K562 (cell line): Measurements from ENCODE around the gene OOSP4B. TPM values are rescaled to one million over a fixed set of nuclear protein-coding genes. Genes with fewer than 3 reads are reported as not detected.
A peak's percentile ranks its signal among the peaks of the same experiment; 100 is the strongest.

Source experiments
- ATAC-seq: fragments of 200-7000 bp; cut with Tn5 transposase; 3 replicates; pipeline ENCODE4 v1.9.1; 2020; ENCODE audit warnings: moderate library complexity
- BruUV-seq: library from RNA; stranded (reverse); fragments of 400-500 nt; replicated peaks from 2 replicates; lab custom pipeline; 2021; lab: Mats Ljungman, UMichigan
- CTCF ChIA-PET: fragments of 300-600 bp; formaldehyde crosslinking; extraction: SDS; loops from one replicate; lab custom pipeline; 2021; ENCODE audit warnings: low intra/inter-chr PET ratio; lab: Yijun Ruan, JAX
- POLR2A ChIA-PET: fragments of 300-600, 350-650 bp; sonication (Branson Sonifier 250); formaldehyde crosslinking; extraction: SDS; loops from one replicate; lab custom pipeline; 2021; ENCODE audit warnings: antibody characterized with exemption, inconsistent platforms; lab: Yijun Ruan, JAX
- DNase-seq, 4 experiments: peaks; one replicate each; pipeline versions ENCODE4 v3.0.0 to v3.0.0-alpha.2; 2011 to 2018; ENCODE audit warnings: low spot score in 3 of 4, mixed read lengths in 3 of 4; ENCODE audit errors: extremely low read depth in 1 of 4
- FAIRE-seq: peaks from 2 replicates; lab custom pipeline; 2011; peaks lifted over from hg19 to GRCh38; lab: Jason Lieb, UNC
- H2AFZ ChIP-seq: 2 replicates; pipeline ENCODE4 v1.6.0; 2011; ENCODE audit warnings: low read depth, low read length, control low read depth, inconsistent platforms
- H3K27ac ChIP-seq: fragments of 200-600 bp; 3 replicates; pipeline ENCODE4 v1.8.0; 2011; ENCODE audit warnings: low read depth, mild to moderate bottlenecking, control low read depth, inconsistent platforms, low read length, moderate library complexity, mixed read lengths; ENCODE audit errors: extremely low read depth
- H3K27me3 ChIP-seq, 2 experiments: fragments of 300-600 bp in 1 of 2; 2 replicates in 1 of 2; 3 replicates in 1 of 2; pipeline versions ENCODE4 v1.6.0 to v1.8.0; 2011; ENCODE audit warnings: inconsistent platforms in 2 of 2, low read length in 2 of 2, mild to moderate bottlenecking in 1 of 2, mixed read lengths in 1 of 2, moderate library complexity in 1 of 2; ENCODE audit not compliant: control insufficient read depth in 2 of 2, insufficient read depth in 2 of 2
- H3K36me3 ChIP-seq: fragments of 300-600 bp; 3 replicates; pipeline ENCODE4 v1.8.0; 2011; ENCODE audit warnings: mild to moderate bottlenecking, low read length, inconsistent platforms; ENCODE audit not compliant: control insufficient read depth, insufficient read depth
- H3K4me1 ChIP-seq, 2 experiments: fragments of 200-600 bp in 1 of 2; replicated peaks in 1 of 2; 2 replicates in 1 of 2; 3 replicates in 1 of 2; pipeline versions ENCODE4 v1.5.1 to v1.8.0; 2011; ENCODE audit warnings: inconsistent platforms in 2 of 2, low read length in 2 of 2, mild to moderate bottlenecking in 1 of 2, mixed read lengths in 1 of 2, moderate library complexity in 1 of 2; ENCODE audit not compliant: control insufficient read depth in 2 of 2, insufficient read depth in 2 of 2
- H3K4me2 ChIP-seq: 2 replicates; pipeline ENCODE4 v1.6.1; 2011; ENCODE audit warnings: low read length, control low read depth, inconsistent platforms, mixed read lengths; ENCODE audit not compliant: insufficient read depth
- H3K4me3 ChIP-seq: fragments of 200-600 bp; sonication (generic), shearing (Covaris generic); 2 replicates; pipeline ENCODE4 v1.5.1; 2016; ENCODE audit warnings: control low read depth, inconsistent platforms
- H3K79me2 ChIP-seq: fragments of 200-600 bp; 3 replicates; pipeline ENCODE4 v1.8.0; 2011; ENCODE audit warnings: low read length, inconsistent platforms; ENCODE audit not compliant: control insufficient read depth, insufficient read depth
- H3K9ac ChIP-seq, 2 experiments: 2 replicates each; pipeline versions ENCODE4 v1.6.0 to v1.6.1; 2011; ENCODE audit warnings: low read depth in 2 of 2, low read length in 2 of 2, control low read depth in 1 of 2, inconsistent platforms in 1 of 2, mild to moderate bottlenecking in 1 of 2, mixed read lengths in 1 of 2; ENCODE audit not compliant: insufficient read depth in 1 of 2
- H3K9me1 ChIP-seq: one replicate; pipeline ENCODE4 v1.6.0; 2011; ENCODE audit warnings: inconsistent platforms, mild to moderate bottlenecking, low read length, moderate library complexity; ENCODE audit not compliant: control insufficient read depth, insufficient read depth
- H3K9me3 ChIP-seq: replicated peaks from 2 replicates; pipeline ENCODE4 v1.5.1; 2011; ENCODE audit warnings: low read depth, low read length, inconsistent platforms; ENCODE audit not compliant: control insufficient read depth, insufficient read depth
- H4K20me1 ChIP-seq: replicated peaks from 2 replicates; pipeline ENCODE4 v1.6.1; 2011; ENCODE audit warnings: low read length, inconsistent platforms, mixed read lengths; ENCODE audit not compliant: control insufficient read depth, insufficient read depth
- CBX2 ChIP-seq: fragments of 200-600 bp; sonication (generic); IDR thresholded peaks from one replicate; pipeline ENCODE4 v1.6.1; 2012; ENCODE audit warnings: mild to moderate bottlenecking, low read length, inconsistent platforms; ENCODE audit not compliant: insufficient read depth, poor library complexity, severe bottlenecking
- HNRNPUL1 ChIP-seq: fragments of 200-400 bp; formaldehyde crosslinking; IDR thresholded peaks from 2 replicates; pipeline ENCODE4 v1.6.1; 2017; ENCODE audit warnings: low read length
- ILK ChIP-seq: fragments of 450-650 bp; IDR thresholded peaks from 2 replicates; pipeline ENCODE4 v1.6.1; 2016; ENCODE audit warnings: missing genetic modification characterization, low read depth, mild to moderate bottlenecking, missing compliant biosample characterization, moderate library complexity, borderline replicate concordance
- NFRKB ChIP-seq: fragments of 450-650 bp; IDR thresholded peaks from 2 replicates; pipeline ENCODE4 v1.6.1; 2016; ENCODE audit warnings: low read depth
- PHTF2 ChIP-seq: fragments of 250-450 bp; sonication (Bioruptor Pico); IDR thresholded peaks from 2 replicates; pipeline ENCODE4 v1.5.0; 2021; ENCODE audit warnings: mild to moderate bottlenecking
- PRMT5 ChIP-seq: sonication (generic); formaldehyde crosslinking; IDR thresholded peaks from 2 replicates; pipeline ENCODE4 v1.5.0; 2020; ENCODE audit warnings: missing genetic modification reagents
- SMAD1 ChIP-seq: fragments of 150-350 bp; IDR thresholded peaks from 2 replicates; pipeline ENCODE4 v1.6.1; 2014; ENCODE audit warnings: low read length, low read depth; ENCODE audit not compliant: partially characterized antibody
- ZNF551 ChIP-seq: fragments of 250-450 bp; sonication (Bioruptor Pico); IDR thresholded peaks from 2 replicates; pipeline ENCODE4 v1.5.0; 2021; ENCODE audit warnings: mild to moderate bottlenecking, moderate library complexity
- WGBS: fragments of 100-300 bp; shearing (Covaris generic); methylation state at CpG from one replicate; pipeline ENCODE4 v1.1.6; 2016; ENCODE audit warnings: low coverage, mixed read lengths; ENCODE audit not compliant: insufficient coverage; ENCODE audit errors: missing lambda C conversion rate; 5-methylcytosine and 5-hydroxymethylcytosine counted together
- in situ Hi-C: fragments of 300-500 bp; cut with MboI; formaldehyde crosslinking; loops from 4 replicates; pipeline ENCODE4 v1.15.0; 2018; ENCODE audit warnings: inconsistent platforms, mixed read lengths
- intact Hi-C: fragments of 100-400 bp; cut with micrococcal nuclease; formaldehyde crosslinking; loops from 2 replicates; pipeline ENCODE4 v1.14.2; 2022
- polyA plus RNA-seq, 8 experiments: library from polyadenylated mRNA; depleted of rRNA in 4 of 8; stranded (reverse) in 5 of 8; unstranded in 3 of 8; fragments of >200 nt; fragmentation: Nextera tagmentation in 2 of 8; fragmentation: Illumina TruSeq in 1 of 8; extraction: Ambion mirVana in 2 of 8; extraction: Trizol in 1 of 8; gene quantifications; 2 replicates each; pipeline versions ENCODE4 v1.2.1 to v1.2.3, GENCODE V29; 2011 to 2014; ENCODE audit warnings: inconsistent platforms in 1 of 8, missing spikeins in 1 of 8
- total RNA-seq, 7 experiments: library from RNA; depleted of rRNA in 6 of 7; stranded (reverse); fragments of >200 nt in 6 of 7; fragmentation: Illumina TruSeq in 2 of 7; extraction: Trizol in 2 of 7; gene quantifications; 2 replicates each; pipeline versions ENCODE4 v1.2.1 to v1.2.3, GENCODE V29; 2011 to 2021; ENCODE audit warnings: low replicate concordance in 1 of 7
- TF ChIP-seq, protein P1 (sequence below), 2 experiments: fragments of 200-800 bp in 1 of 2; sonication (Bioruptor generic) in 1 of 2; sonication (generic) in 1 of 2; formaldehyde crosslinking in 1 of 2; IDR thresholded peaks in 1 of 2; conservative IDR thresholded peaks in 1 of 2; 2 replicates each; pipeline versions ENCODE4 v1.5.0 to v1.6.1; 2016 to 2020; ENCODE audit warnings: missing compliant biosample characterization in 1 of 2, missing genetic modification characterization in 1 of 2, missing genetic modification reagents in 1 of 2
- TF ChIP-seq, protein P2 (sequence below), 2 experiments: fragments of 450-650 bp; formaldehyde crosslinking in 1 of 2; IDR thresholded peaks; 2 replicates each; pipeline versions ENCODE4 v1.4.0 to v1.6.1; 2014 to 2020; ENCODE audit warnings: mild to moderate bottlenecking in 2 of 2, borderline replicate concordance in 1 of 2, low read depth in 1 of 2
- TF ChIP-seq, protein P3 (sequence below): sonication (generic); formaldehyde crosslinking; IDR thresholded peaks from 2 replicates; pipeline ENCODE4 v1.8.1; 2023; ENCODE audit warnings: mild to moderate bottlenecking, missing genetic modification reagents, moderate library complexity

Gene OOSP4B
- total and polyA plus RNA-seq, 9 of the 15 experiments (the other 6 are each of a cell fraction or from before 2014, with no cell fraction given): 0.10 to 0.43 (median 0.15) TPM; not detected in 5

DNA sequence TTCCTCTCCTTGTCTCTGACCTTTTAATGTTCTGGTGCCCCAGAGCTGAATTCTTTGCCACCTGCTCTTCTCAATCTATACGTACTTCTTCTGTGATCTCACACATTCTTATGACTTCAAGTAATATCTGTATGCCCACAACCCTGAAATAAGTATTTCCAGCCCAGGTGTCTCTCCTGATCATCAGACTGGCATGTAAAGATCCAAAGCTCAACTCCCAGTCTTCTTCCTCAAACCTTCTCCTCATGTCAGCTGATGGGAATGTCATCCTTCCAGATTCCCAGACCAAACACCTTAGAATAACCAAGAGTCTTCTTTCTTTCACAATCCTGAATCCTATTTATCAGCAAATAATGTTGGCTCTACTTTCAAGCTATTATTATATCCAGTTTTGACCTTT lies 48.8 kb downstream of the OOSP4B start:
- H3K36me3 ChIP-seq: peaks cover 7% of the 10 kb centered on the region; the same call in 1 of the 3 replicates
- 0 out of 2 replicates have a peak overlapping the region, but pooled peaks have one; percentile 34 for H2AFZ ChIP-seq
- no peak overlapping the region for H3K4me3 ChIP-seq
- H3K9me1 ChIP-seq: no peaks in the 10 kb centered on the region
- ChIA-PET POLR2A (interaction anchor here (1.3 kb wide), 1 partner anchor 8 kb away, joined by 3 read pairs; no protein-coding TSS in a partner anchor), CTCF (no interaction called here)
- in situ Hi-C loops (no loop called here), intact Hi-C loops (loop anchor here (10.0 kb wide), 1 partner anchor 129 kb away; no protein-coding TSS in a partner anchor)
- BruUV-seq: no TSS peak
- FAIRE-seq (no peak), DNase-seq (no peak), ATAC-seq (no peak)
- peaks cover 0 to 22% of the 10 kb centered on the region in 2 experiments; a peak in 3 of 5 replicates for H3K4me1 ChIP-seq
- WGBS: 75% methylated on average over 1 of the region's 1 CpG
- H3K9ac ChIP-seq: no peak overlapping the region
- H4K20me1 ChIP-seq: no peaks in the 10 kb centered on the region
- H3K4me2 ChIP-seq: no peak overlapping the region
- H3K9me3 ChIP-seq: peaks cover 3% of the 10 kb centered on the region; the same call in 1 of the 2 replicates
- H3K79me2 ChIP-seq: peaks cover 7% of the 10 kb centered on the region; the same call in 2 of the 3 replicates
- H3K27ac ChIP-seq: no peak overlapping the region
- H3K27me3 ChIP-seq: no peaks in the 10 kb centered on the region
- TF ChIP-seq NFRKB (no peak), PHTF2 (CRISPR knock-in tag) (no peak), ILK (tag) (no peak), ZNF551 (CRISPR knock-in tag) (no peak), HNRNPUL1 (no peak), SMAD1 (no peak), CBX2 (no peak), PRMT5 (CRISPR knock-in tag) (no peak)
- TF ChIP-seq, protein P1, sequence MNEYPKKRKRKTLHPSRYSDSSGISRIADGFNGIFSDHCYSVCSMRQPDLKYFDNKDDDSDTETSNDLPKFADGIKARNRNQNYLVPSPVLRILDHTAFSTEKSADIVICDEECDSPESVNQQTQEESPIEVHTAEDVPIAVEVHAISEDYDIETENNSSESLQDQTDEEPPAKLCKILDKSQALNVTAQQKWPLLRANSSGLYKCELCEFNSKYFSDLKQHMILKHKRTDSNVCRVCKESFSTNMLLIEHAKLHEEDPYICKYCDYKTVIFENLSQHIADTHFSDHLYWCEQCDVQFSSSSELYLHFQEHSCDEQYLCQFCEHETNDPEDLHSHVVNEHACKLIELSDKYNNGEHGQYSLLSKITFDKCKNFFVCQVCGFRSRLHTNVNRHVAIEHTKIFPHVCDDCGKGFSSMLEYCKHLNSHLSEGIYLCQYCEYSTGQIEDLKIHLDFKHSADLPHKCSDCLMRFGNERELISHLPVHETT (CRISPR knock-in tag; conservative IDR thresholded peaks at IDR 0.05 in 1 of 2, IDR thresholded peaks at IDR 0.05 in 1 of 2): no peak
- TF ChIP-seq, protein P2, sequence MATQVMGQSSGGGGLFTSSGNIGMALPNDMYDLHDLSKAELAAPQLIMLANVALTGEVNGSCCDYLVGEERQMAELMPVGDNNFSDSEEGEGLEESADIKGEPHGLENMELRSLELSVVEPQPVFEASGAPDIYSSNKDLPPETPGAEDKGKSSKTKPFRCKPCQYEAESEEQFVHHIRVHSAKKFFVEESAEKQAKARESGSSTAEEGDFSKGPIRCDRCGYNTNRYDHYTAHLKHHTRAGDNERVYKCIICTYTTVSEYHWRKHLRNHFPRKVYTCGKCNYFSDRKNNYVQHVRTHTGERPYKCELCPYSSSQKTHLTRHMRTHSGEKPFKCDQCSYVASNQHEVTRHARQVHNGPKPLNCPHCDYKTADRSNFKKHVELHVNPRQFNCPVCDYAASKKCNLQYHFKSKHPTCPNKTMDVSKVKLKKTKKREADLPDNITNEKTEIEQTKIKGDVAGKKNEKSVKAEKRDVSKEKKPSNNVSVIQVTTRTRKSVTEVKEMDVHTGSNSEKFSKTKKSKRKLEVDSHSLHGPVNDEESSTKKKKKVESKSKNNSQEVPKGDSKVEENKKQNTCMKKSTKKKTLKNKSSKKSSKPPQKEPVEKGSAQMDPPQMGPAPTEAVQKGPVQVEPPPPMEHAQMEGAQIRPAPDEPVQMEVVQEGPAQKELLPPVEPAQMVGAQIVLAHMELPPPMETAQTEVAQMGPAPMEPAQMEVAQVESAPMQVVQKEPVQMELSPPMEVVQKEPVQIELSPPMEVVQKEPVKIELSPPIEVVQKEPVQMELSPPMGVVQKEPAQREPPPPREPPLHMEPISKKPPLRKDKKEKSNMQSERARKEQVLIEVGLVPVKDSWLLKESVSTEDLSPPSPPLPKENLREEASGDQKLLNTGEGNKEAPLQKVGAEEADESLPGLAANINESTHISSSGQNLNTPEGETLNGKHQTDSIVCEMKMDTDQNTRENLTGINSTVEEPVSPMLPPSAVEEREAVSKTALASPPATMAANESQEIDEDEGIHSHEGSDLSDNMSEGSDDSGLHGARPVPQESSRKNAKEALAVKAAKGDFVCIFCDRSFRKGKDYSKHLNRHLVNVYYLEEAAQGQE (IDR thresholded peaks at IDR 0.05; ENCODE audit: borderline replicate concordance): no peak
- TF ChIP-seq, protein P2 (CRISPR knock-in tag; IDR thresholded peaks at IDR 0.05; ENCODE audit: low read depth): no peak
- TF ChIP-seq, protein P3, sequence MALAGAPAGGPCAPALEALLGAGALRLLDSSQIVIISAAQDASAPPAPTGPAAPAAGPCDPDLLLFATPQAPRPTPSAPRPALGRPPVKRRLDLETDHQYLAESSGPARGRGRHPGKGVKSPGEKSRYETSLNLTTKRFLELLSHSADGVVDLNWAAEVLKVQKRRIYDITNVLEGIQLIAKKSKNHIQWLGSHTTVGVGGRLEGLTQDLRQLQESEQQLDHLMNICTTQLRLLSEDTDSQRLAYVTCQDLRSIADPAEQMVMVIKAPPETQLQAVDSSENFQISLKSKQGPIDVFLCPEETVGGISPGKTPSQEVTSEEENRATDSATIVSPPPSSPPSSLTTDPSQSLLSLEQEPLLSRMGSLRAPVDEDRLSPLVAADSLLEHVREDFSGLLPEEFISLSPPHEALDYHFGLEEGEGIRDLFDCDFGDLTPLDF (CRISPR knock-in tag): no peak
